Progenitor cell of endocrine pancreas (in vitro differentiated cells): ENCODE measurements around the gene TAAR5. TPM values are rescaled to one million over a fixed set of nuclear protein-coding genes. Genes with fewer than 3 reads are reported as not detected.

Experiments used
- DNase-seq: peaks from one replicate; pipeline ENCODE4 v3.0.0; 2021; ENCODE audit warnings: low spot score; ENCODE audit not compliant: unreplicated experiment
- H3K27ac Mint-ChIP-seq: 2 replicates; pipeline ENCODE4 v1.8.0; 2021; ENCODE audit warnings: mild to moderate bottlenecking, moderate library complexity, mixed read lengths
- H3K27me3 Mint-ChIP-seq: 2 replicates; pipeline ENCODE4 v1.8.0; 2021; ENCODE audit warnings: mixed read lengths
- H3K36me3 Mint-ChIP-seq: 2 replicates; pipeline ENCODE4 v1.8.0; 2022; ENCODE audit warnings: mixed read lengths; ENCODE audit not compliant: insufficient read depth
- H3K4me1 Mint-ChIP-seq: 2 replicates; pipeline ENCODE4 v1.8.0; 2021; ENCODE audit warnings: low read depth, mixed read lengths
- H3K4me3 Mint-ChIP-seq: 2 replicates; pipeline ENCODE4 v1.8.0; 2021; ENCODE audit warnings: low read depth, mild to moderate bottlenecking, moderate library complexity, mixed read lengths
- H3K9me3 Mint-ChIP-seq: 2 replicates; pipeline ENCODE4 v1.8.0; 2021; ENCODE audit warnings: low read depth, mixed read lengths
- total RNA-seq: library from RNA; stranded (reverse); gene quantifications from 2 replicates; pipeline ENCODE4 v1.2.1, GENCODE V29; 2021
- TF ChIP-seq, protein P1 (sequence below): fragments of 200-600 bp; sonication (generic); IDR thresholded peaks from one replicate; pipeline ENCODE4 v1.5.0; 2021; ENCODE audit warnings: antibody characterized with exemption, mild to moderate bottlenecking; ENCODE audit not compliant: unreplicated experiment

TAAR5 gene
- total RNA-seq, 1 donor from 2014 or later = not detected

DNA sequence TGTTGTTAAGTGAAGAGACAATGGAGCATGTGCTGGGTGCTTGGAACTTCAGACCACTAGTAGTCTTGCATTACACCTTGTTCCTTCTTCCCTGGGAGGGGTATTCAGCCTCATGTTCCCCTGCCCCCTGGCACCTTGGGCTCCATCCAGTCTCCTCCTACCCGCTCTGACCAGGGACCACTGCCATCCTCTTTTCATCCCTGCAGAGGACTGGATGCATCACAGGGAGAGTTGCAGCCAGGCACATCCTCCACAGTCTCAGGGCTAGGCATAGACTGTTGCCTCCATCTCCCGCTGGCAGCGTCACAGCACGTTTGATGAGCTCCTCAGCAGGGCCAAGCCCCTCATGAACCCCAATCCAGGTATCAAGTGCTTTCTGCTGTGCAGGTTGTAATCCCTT is 38.3 kb downstream of the TAAR5 start:
- TF ChIP-seq, protein P1, sequence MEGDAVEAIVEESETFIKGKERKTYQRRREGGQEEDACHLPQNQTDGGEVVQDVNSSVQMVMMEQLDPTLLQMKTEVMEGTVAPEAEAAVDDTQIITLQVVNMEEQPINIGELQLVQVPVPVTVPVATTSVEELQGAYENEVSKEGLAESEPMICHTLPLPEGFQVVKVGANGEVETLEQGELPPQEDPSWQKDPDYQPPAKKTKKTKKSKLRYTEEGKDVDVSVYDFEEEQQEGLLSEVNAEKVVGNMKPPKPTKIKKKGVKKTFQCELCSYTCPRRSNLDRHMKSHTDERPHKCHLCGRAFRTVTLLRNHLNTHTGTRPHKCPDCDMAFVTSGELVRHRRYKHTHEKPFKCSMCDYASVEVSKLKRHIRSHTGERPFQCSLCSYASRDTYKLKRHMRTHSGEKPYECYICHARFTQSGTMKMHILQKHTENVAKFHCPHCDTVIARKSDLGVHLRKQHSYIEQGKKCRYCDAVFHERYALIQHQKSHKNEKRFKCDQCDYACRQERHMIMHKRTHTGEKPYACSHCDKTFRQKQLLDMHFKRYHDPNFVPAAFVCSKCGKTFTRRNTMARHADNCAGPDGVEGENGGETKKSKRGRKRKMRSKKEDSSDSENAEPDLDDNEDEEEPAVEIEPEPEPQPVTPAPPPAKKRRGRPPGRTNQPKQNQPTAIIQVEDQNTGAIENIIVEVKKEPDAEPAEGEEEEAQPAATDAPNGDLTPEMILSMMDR = no peak
- Mint-ChIP-seq H3K27ac (no peak overlapping the region), H3K9me3 (no peaks in the 10 kb centered on the region), H3K4me1 (no peaks in the 10 kb centered on the region), H3K4me3 (no peak overlapping the region), H3K27me3 (peaks cover 22% of the 10 kb centered on the region), H3K36me3 (no peaks in the 10 kb centered on the region)
- no peak for DNase-seq

DNA sequence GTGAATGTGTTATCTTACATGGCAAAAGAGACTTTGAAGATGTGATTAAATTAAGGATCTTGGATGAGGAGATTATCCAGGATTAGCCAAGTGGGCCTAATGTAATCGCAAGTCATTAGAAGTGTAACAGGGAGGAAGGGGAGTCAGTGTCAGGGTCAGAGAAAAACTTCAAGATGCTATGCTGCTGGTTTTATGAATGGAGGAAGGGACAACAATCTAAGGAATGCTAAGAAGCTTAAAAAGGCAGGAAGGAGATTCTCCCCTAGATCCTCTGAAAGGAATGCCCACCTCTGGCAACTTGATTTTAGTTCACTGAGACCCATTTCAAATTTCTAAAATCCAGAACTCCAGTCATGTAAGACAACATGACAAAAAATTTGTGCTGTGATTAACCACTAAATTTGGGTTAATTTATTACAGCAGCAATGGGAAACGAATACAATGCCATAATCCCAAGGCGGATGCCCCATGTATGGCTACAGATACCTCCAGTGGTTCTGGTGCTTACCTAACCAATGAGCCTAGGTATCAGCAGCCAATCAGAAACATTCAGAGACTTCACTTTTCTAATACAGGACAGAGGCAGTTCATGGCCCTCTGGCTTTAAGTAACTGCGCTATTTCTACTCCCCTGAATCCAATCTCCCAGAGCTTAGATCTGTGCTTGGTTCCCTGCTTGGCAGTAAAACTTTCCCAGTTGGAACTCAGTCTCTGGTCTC is 40.6 kb downstream of the TAAR5 start:
- H3K4me3 Mint-ChIP-seq = no peak overlapping the region
- no peak overlapping the region for H3K27ac Mint-ChIP-seq
- H3K4me1 Mint-ChIP-seq = no peaks in the 10 kb centered on the region
- DNase-seq = no peak
- TF ChIP-seq, protein P1 = no peak
- no peaks in the 10 kb centered on the region for H3K9me3 Mint-ChIP-seq
- H3K36me3 Mint-ChIP-seq = no peaks in the 10 kb centered on the region
- H3K27me3 Mint-ChIP-seq = peaks cover 22% of the 10 kb centered on the region

DNA sequence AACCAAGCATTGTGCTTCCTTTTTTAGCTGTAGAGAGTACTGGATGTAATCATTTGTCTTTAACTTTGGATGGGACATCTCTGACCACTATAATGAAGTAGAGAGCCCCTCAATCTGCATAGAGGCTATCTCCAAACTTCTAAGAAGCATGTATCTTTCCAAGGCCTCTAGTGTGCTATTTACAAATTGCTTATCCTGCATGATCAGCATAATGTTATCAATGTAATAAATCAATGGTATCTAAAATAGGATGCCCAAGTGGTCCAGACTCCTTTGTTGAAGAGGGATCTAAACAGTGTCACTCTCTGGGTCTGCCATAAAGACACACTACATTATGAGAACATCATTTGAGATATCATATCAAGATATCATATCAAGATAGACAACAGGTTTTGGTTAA is 44.7 kb downstream of the TAAR5 start:
- no peaks in the 10 kb centered on the region for H3K36me3 Mint-ChIP-seq
- peaks cover 21% of the 10 kb centered on the region for H3K27me3 Mint-ChIP-seq
- TF ChIP-seq, protein P1 = no peak
- no peak overlapping the region for H3K27ac Mint-ChIP-seq
- DNase-seq = no peak
- H3K4me1 Mint-ChIP-seq = no peaks in the 10 kb centered on the region
- H3K9me3 Mint-ChIP-seq = no peaks in the 10 kb centered on the region
- no peak overlapping the region for H3K4me3 Mint-ChIP-seq

Other genes starting within 250 kb of the TAAR5 start
- 8.4 and 8.9 TPM in 2 replicates for gene MOXD1, start 188.3 kb downstream of the TAAR5 start, total RNA-seq
- gene STX7, start 76.6 kb downstream of the TAAR5 start, total RNA-seq = 40.5 and 49.3 TPM in 2 replicates
- not detected in 2 replicates for gene TAAR9, start 51.5 kb downstream of the TAAR5 start, total RNA-seq
- not detected in 2 replicates for gene TAAR8, start 37.1 kb downstream of the TAAR5 start, total RNA-seq
- gene TAAR6, start 19.4 kb downstream of the TAAR5 start, total RNA-seq = not detected in 2 replicates
- gene TAAR2, start 34.5 kb upstream of the TAAR5 start, total RNA-seq = not detected in 2 replicates
- gene TAAR1, start 69.4 kb upstream of the TAAR5 start, total RNA-seq = not detected in 2 replicates
- not detected in 2 replicates for gene VNN1, start 124.3 kb upstream of the TAAR5 start, total RNA-seq
- gene VNN2, start 168.2 kb upstream of the TAAR5 start, total RNA-seq = not detected in 2 replicates
- gene SLC18B1, start 208.9 kb upstream of the TAAR5 start, total RNA-seq = 19.1 and 19.5 TPM in 2 replicates
- gene RPS12, start 224.8 kb upstream of the TAAR5 start, total RNA-seq = 986 and 1,038 TPM in 2 replicates